ENCODE measurements around the gene FARS2. TPM values are rescaled to one million over a fixed set of nuclear protein-coding genes. Genes with fewer than 3 reads are reported as not detected.

Gene FARS2
- total RNA-seq, 4 donors from 2014 or later, result 8.3 to 18.5 (median 13.0) TPM

DNA sequence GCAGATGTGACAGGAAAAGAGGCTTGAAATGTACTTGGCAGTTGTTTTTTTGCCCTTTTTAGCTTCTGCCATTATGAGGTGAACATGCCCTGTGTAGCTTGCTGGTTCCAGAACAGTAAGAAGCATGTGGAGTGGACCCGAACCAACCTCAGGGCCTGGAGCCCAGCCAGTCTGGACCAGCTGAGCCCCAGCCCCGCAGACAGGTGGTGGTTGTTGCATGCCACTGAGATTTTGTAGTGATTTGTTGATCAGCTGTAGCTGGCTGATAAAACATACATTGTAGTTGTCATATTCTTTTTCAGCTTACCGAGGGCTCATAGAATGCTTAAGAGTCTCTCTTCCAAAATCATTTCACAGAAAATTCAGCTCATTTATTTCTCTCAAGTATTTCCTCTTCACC is 182.2 kb downstream of the FARS2 start:
- no peak for DNase-seq
- no peaks in the 10 kb centered on the region for H3K9me3 ChIP-seq
- intact Hi-C loops (cut with DNase I), result no loop called here
- H3K4me3 ChIP-seq, result no peak overlapping the region
- no peaks in the 10 kb centered on the region for H3K36me3 ChIP-seq
- peaks cover 0 to 7% (median 0%) of the 10 kb centered on the region in 3 donors for H3K4me1 ChIP-seq
- H3K27ac ChIP-seq, result no peak overlapping the region
- WGBS, 2 donors, result 50 to 71% methylated on average over 3 of the region's 3 CpGs
- H3K27me3 ChIP-seq, result no peaks in the 10 kb centered on the region
- TF ChIP-seq, protein P1, sequence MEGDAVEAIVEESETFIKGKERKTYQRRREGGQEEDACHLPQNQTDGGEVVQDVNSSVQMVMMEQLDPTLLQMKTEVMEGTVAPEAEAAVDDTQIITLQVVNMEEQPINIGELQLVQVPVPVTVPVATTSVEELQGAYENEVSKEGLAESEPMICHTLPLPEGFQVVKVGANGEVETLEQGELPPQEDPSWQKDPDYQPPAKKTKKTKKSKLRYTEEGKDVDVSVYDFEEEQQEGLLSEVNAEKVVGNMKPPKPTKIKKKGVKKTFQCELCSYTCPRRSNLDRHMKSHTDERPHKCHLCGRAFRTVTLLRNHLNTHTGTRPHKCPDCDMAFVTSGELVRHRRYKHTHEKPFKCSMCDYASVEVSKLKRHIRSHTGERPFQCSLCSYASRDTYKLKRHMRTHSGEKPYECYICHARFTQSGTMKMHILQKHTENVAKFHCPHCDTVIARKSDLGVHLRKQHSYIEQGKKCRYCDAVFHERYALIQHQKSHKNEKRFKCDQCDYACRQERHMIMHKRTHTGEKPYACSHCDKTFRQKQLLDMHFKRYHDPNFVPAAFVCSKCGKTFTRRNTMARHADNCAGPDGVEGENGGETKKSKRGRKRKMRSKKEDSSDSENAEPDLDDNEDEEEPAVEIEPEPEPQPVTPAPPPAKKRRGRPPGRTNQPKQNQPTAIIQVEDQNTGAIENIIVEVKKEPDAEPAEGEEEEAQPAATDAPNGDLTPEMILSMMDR (IDR thresholded peaks at IDR 0.05), result no peak
- no peak for TF ChIP-seq POLR2A (IDR thresholded peaks at IDR 0.05)

DNA sequence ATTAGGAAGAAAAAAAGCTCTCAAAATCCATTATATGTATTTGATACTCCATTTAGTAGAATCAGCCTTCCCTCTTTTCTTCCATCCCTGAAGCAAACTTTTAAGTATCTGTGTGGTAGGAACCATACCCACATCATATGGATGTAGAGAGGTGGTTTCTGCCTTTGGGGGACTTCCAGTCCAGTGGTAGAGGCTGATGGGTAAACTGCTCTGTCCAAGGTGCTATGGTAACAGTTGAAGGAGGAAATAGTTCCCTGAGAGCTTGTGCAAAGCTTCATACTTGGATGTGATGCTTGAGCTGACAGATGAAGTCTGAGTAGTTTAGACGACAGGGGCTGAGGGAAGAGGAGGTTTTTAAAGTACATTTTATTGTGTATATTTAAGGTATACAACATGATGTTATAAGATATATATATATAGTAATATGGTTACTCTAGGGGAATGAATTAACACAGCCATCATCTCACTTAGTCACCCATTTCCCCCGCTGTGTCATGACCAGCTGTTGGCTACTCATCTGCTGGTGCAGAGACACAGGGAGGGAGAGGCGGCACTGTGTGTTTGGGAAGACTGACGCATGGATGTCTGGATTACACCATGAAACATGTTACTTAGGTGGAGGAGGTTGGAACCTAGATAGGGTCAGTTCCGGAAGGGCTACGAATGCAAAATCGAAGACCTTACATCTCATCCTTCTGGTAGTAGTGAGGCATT is 185.2 kb downstream of the FARS2 start:
- H3K27ac ChIP-seq, result no peak overlapping the region
- no peaks in the 10 kb centered on the region for H3K9me3 ChIP-seq
- no peak overlapping the region for H3K4me3 ChIP-seq
- no peaks in the 10 kb centered on the region for H3K27me3 ChIP-seq
- WGBS, 2 donors, result 94% methylated on average over 7 of the region's 7 CpGs
- no peaks in the 10 kb centered on the region for H3K36me3 ChIP-seq
- TF ChIP-seq, protein P1 (IDR thresholded peaks at IDR 0.05), result no peak
- TF ChIP-seq POLR2A (IDR thresholded peaks at IDR 0.05), result no peak
- H3K4me1 ChIP-seq, result peaks cover 0 to 7% (median 0%) of the 10 kb centered on the region in 3 donors
- intact Hi-C loops (cut with DNase I), result no loop called here
- no peak for DNase-seq

DNA sequence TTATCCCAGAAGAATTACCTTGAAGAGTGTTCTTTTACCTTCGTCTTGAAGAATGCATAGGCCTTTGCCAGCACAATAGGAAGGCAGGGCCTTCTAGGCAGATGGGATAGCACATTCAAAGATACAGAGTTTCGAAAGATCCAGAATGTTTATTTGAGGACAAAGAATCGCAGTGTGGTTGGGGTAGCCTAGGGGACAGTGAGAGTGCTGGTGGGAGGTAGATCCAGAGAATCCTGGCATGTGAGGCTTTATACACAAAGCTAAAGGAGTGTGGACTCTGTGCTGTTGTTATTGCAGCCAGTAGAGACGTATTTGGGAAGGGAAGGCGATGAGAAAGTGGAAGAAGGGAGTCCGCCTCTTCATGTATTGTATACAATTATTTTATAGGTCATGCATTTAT is 186.6 kb downstream of the FARS2 start:
- H3K27ac ChIP-seq, result no peak overlapping the region
- no peak for DNase-seq
- H3K9me3 ChIP-seq, result no peaks in the 10 kb centered on the region
- TF ChIP-seq POLR2A (IDR thresholded peaks at IDR 0.05), result no peak
- TF ChIP-seq, protein P1 (IDR thresholded peaks at IDR 0.05), result no peak
- peaks cover 0 to 7% (median 0%) of the 10 kb centered on the region in 3 donors for H3K4me1 ChIP-seq
- H3K36me3 ChIP-seq, result no peaks in the 10 kb centered on the region
- no peak overlapping the region for H3K4me3 ChIP-seq
- intact Hi-C loops (cut with DNase I), result no loop called here
- WGBS, 2 donors, result 91 to 94% methylated on average over 6 of the region's 6 CpGs
- H3K27me3 ChIP-seq, result no peaks in the 10 kb centered on the region

DNA sequence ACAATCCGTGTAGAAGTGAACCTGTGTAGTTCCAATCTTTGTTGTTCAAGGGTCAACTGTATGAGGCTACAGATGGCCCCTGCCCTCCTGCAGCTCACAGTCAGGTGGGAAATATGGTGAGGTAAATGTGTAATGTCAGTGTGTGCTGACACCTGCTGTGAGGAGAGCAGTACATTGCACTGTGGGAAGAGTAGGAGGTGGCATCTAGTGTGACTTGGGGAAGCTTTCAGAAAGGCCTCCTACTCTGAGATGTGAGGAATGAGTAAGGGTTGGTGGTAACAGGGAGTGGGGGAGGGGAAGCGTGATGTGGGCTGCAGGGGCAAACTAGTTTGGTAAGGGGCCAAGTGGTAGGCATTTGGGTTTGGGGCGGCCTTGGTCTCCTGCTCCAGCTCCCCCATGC is 188.8 kb downstream of the FARS2 start:
- Histone ChIP-seq H3K9me3 (no peaks in the 10 kb centered on the region), H3K4me1 (peaks cover 0 to 4% (median 0%) of the 10 kb centered on the region in 3 donors), H3K27ac (no peak overlapping the region), H3K4me3 (no peak overlapping the region), H3K36me3 (no peaks in the 10 kb centered on the region), H3K27me3 (no peaks in the 10 kb centered on the region)
- 89 to 97% methylated on average over 3 of the region's 3 CpGs for WGBS, 2 donors
- intact Hi-C loops (cut with DNase I), result no loop called here
- TF ChIP-seq, protein P1 (IDR thresholded peaks at IDR 0.05), result no peak
- no peak for TF ChIP-seq POLR2A (IDR thresholded peaks at IDR 0.05)
- no peak for DNase-seq

DNA sequence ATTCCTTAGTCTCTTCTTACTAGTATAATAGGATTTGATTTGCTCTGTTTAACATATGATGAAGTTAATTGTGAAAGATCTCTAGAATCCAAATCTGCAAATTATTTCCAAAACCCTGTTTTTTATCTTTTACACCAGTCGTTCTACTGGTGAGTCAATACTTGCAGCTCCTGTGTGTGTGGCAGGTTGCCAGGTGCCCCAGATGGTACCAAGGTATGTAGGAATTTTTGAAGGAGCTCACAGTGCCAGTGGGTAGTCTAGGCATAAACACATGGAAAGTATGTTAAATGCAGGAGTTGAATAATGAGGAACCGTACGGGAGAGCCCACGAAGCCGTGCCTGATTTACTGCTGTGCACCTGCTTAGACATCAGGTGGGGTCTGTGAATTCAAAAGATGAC is 192.2 kb downstream of the FARS2 start:
- WGBS, 2 donors, result 82 to 86% methylated on average over 5 of the region's 5 CpGs
- Histone ChIP-seq H3K27ac (no peak overlapping the region), H3K36me3 (no peaks in the 10 kb centered on the region), H3K4me1 (peaks cover 5 to 35% (median 5%) of the 10 kb centered on the region in 3 donors), H3K9me3 (no peaks in the 10 kb centered on the region), H3K4me3 (no peak overlapping the region), H3K27me3 (no peaks in the 10 kb centered on the region)
- DNase-seq, result no peak
- TF ChIP-seq, protein P1 (IDR thresholded peaks at IDR 0.05), result no peak
- TF ChIP-seq POLR2A (IDR thresholded peaks at IDR 0.05), result no peak
- intact Hi-C loops (cut with DNase I), result no loop called here

All from esophagus squamous epithelium (tissue), 5 donors.